Spleen (tissue), 11 donors: Measurements from ENCODE around the gene RASSF10. TPM values are rescaled to one million over a fixed set of nuclear protein-coding genes. Genes with fewer than 3 reads are reported as not detected.

Experiments used
- DNase-seq: peaks from one replicate; pipeline ENCODE4 v3.0.0-alpha.2; 2020
- H3K27ac ChIP-seq, 8 donors: fragments of 200-600 bp; sonication (generic) in 7 of 8; 1 replicate in 4 of 8; 2 replicates in 4 of 8; pipeline versions ENCODE4 v1.5.0 to v1.8.0; 2016 to 2021; ENCODE audit warnings: inconsistent platforms in 4 of 8, mild to moderate bottlenecking in 4 of 8, moderate library complexity in 1 of 8
- H3K27me3 ChIP-seq, 7 donors: fragments of 200-600 bp; sonication (generic) in 6 of 7; replicated peaks in 1 of 7; 1 replicate in 4 of 7; 2 replicates in 3 of 7; pipeline versions ENCODE4 v1.5.0 to v1.8.0; 2016 to 2021; ENCODE audit warnings: inconsistent platforms in 3 of 7, mild to moderate bottlenecking in 1 of 7
- H3K36me3 ChIP-seq, 6 donors: fragments of 200-600 bp; sonication (generic) in 5 of 6; 1 replicate in 4 of 6; 2 replicates in 2 of 6; pipeline versions ENCODE4 v1.5.0 to v1.8.0; 2016 to 2021; ENCODE audit warnings: inconsistent platforms in 2 of 6
- H3K4me1 ChIP-seq, 6 donors: fragments of 200-600 bp; sonication (generic) in 5 of 6; 1 replicate in 3 of 6; 2 replicates in 3 of 6; pipeline versions ENCODE4 v1.5.0 to v1.8.0; 2016 to 2021; ENCODE audit warnings: inconsistent platforms in 3 of 6
- H3K4me3 ChIP-seq, 8 donors: fragments of 200-600 bp; sonication (generic) in 7 of 8; 1 replicate in 4 of 8; 2 replicates in 4 of 8; pipeline versions ENCODE4 v1.5.0 to v1.8.0; 2016 to 2021; ENCODE audit warnings: inconsistent platforms in 4 of 8, mild to moderate bottlenecking in 4 of 8, moderate library complexity in 2 of 8
- H3K9me3 ChIP-seq, 8 donors: fragments of 200-600 bp; sonication (generic) in 7 of 8; 1 replicate in 4 of 8; 2 replicates in 4 of 8; pipeline versions ENCODE4 v1.5.0 to v1.8.0; 2016 to 2021; ENCODE audit warnings: inconsistent platforms in 4 of 8
- CTCF ChIP-seq, 11 experiments: fragments of 200-600 bp in 7 of 11; fragments of 450-650 bp in 4 of 11; sonication (generic) in 4 of 11; IDR thresholded peaks in 8 of 11; conservative IDR thresholded peaks in 3 of 11; 1 replicate in 7 of 11; 2 replicates in 4 of 11; pipeline versions ENCODE4 v1.4.0 to v1.8.0; 2016 to 2021; ENCODE audit warnings: antibody characterized with exemption in 11 of 11, inconsistent platforms in 4 of 11, mild to moderate bottlenecking in 1 of 11
- POLR2A ChIP-seq, 3 donors: fragments of 450-650 bp; IDR thresholded peaks; one replicate each; pipeline ENCODE4 v1.5.1; 2017; ENCODE audit warnings: antibody characterized with exemption in 3 of 3, mild to moderate bottlenecking in 1 of 3
- POLR2AphosphoS5 ChIP-seq, 3 donors: sonication (generic); formaldehyde crosslinking; IDR thresholded peaks; one replicate each; pipeline ENCODE4 v1.5.1; 2017; ENCODE audit warnings: antibody characterized with exemption in 3 of 3
- WGBS, 5 donors: extraction: QIAGEN DNeasy Blood & Tissue Kit in 3 of 5; methylation state at CpG; one replicate each; pipeline versions ENCODE4 v1.1.5 to v1.1.7; 2013 to 2018; 5-methylcytosine and 5-hydroxymethylcytosine counted together
- intact Hi-C: fragments of 100-400 bp; cut with DNase I; formaldehyde crosslinking; loops from one replicate; pipeline ENCODE4 v1.15.0; 2023; ENCODE audit warnings: low total_unique reads
- polyA plus RNA-seq, 3 donors: library from polyadenylated mRNA; stranded (reverse); fragments of 200-250 nt; gene quantifications; one replicate each; pipeline ENCODE4 v1.2.1, GENCODE V29; 2013
- total RNA-seq, 7 donors: library from RNA; depleted of rRNA in 3 of 7; stranded (reverse); fragments of >200 nt in 3 of 7; fragmentation: NEBNext Ultra II Directional in 4 of 7; extraction: Animal tissue kit (Norgen Biotek cat#: 25700) in 4 of 7; gene quantifications; one replicate each; pipeline versions ENCODE4 v1.1.0 to v1.2.1, GENCODE V29; 2016 to 2021
- donor health status: healthy with polysubstance abuse.
- donor health status: DM: no; HTN: no; CAD: no; lungs with moderate emphysema.
- donor health status: DM: no; HTN: no; CAD: no.
- donor health status: Bipolar disorder and iron deficiency.
- donor health status: healthy.
- donor health status: DM: no; HTN: no; CAD: no.
- donor health status: DM: yes; HTN: yes; CAD: no.

The RASSF10 gene
- total and polyA plus RNA-seq, 10 donors = not detected

GRCh38 chr11:13011466-13012055 lies 2.4 kb downstream of the RASSF10 start:
- no peaks in the 10 kb centered on the region for H3K9me3 ChIP-seq
- H3K27ac ChIP-seq = no peak overlapping the region
- H3K4me1 ChIP-seq = peaks cover 7 to 26% (median 20%) of the 10 kb centered on the region in 6 donors
- H3K27me3 ChIP-seq = peaks cover 0 to 100% (median 65%) of the 10 kb centered on the region in 7 donors
- no peak for DNase-seq
- H3K36me3 ChIP-seq = no peaks in the 10 kb centered on the region
- WGBS, 5 donors = 17 to 35% (median 21%) methylated on average over 7 of the region's 7 CpGs
- intact Hi-C loops = no loop called here
- H3K4me3 ChIP-seq = no peak overlapping the region
- TF ChIP-seq POLR2A (IDR thresholded peaks at IDR 0.05) (no peak), CTCF (IDR thresholded peaks at IDR 0.05 in 8 of 11, conservative IDR thresholded peaks at IDR 0.05 in 3 of 11) (no peak), POLR2AphosphoS5 (IDR thresholded peaks at IDR 0.05) (no peak)

- Histone ChIP-seq H3K27ac (no peak overlapping the region), H3K4me1 (peaks cover 7 to 26% (median 20%) of the 10 kb centered on the region in 6 donors), H3K36me3 (no peaks in the 10 kb centered on the region), H3K4me3 (no peak overlapping the region), H3K27me3 (peaks cover 0 to 99% (median 59%) of the 10 kb centered on the region in 7 donors), H3K9me3 (no peaks in the 10 kb centered on the region)
- no peak for DNase-seq
- WGBS, 5 donors = 40 to 54% (median 46%) methylated on average over 9 of the region's 9 CpGs
- intact Hi-C loops = no loop called here
- TF ChIP-seq CTCF (IDR thresholded peaks at IDR 0.05 in 8 of 11, conservative IDR thresholded peaks at IDR 0.05 in 3 of 11) = no peak
These were observed 3.0 kb downstream of the RASSF10 start for GRCh38 chr11:13012056-13012661.

GRCh38 chr11:13013054-13013488 lies 4.0 kb downstream of the RASSF10 start:
- Histone ChIP-seq H3K27ac (no peak overlapping the region), H3K4me3 (no peak overlapping the region), H3K4me1 (peaks cover 7 to 26% (median 20%) of the 10 kb centered on the region in 6 donors), H3K9me3 (no peaks in the 10 kb centered on the region), H3K36me3 (no peaks in the 10 kb centered on the region), H3K27me3 (peaks cover 0 to 95% (median 50%) of the 10 kb centered on the region in 7 donors)
- 51 to 62% (median 57%) methylated on average over 7 of the region's 7 CpGs for WGBS, 5 donors
- TF ChIP-seq POLR2AphosphoS5 (IDR thresholded peaks at IDR 0.05) (no peak), POLR2A (IDR thresholded peaks at IDR 0.05) (no peak), CTCF (IDR thresholded peaks at IDR 0.05 in 8 of 11, conservative IDR thresholded peaks at IDR 0.05 in 3 of 11) (no peak)
- no peak for DNase-seq
- intact Hi-C loops = no loop called here

GRCh38 chr11:13015753-13016152 lies 6.6 kb downstream of the RASSF10 start:
- intact Hi-C loops = no loop called here
- Histone ChIP-seq H3K27me3 (peaks cover 0 to 72% (median 27%) of the 10 kb centered on the region in 7 donors), H3K27ac (no peak overlapping the region), H3K36me3 (no peaks in the 10 kb centered on the region), H3K9me3 (no peaks in the 10 kb centered on the region), H3K4me1 (peaks cover 0 to under 1% (median under 1%) of the 10 kb centered on the region in 6 donors), H3K4me3 (no peak overlapping the region)
- no peak for DNase-seq
- no peak for TF ChIP-seq CTCF (IDR thresholded peaks at IDR 0.05 in 8 of 11, conservative IDR thresholded peaks at IDR 0.05 in 3 of 11)
- no peak for TF ChIP-seq POLR2A (IDR thresholded peaks at IDR 0.05)
- no peak for TF ChIP-seq POLR2AphosphoS5 (IDR thresholded peaks at IDR 0.05)
- WGBS, 5 donors = 50 to 75% (median 62%) methylated on average over 6 of the region's 6 CpGs
